ENCODE data around the gene IL5RA.

The IL5RA gene, protein sequence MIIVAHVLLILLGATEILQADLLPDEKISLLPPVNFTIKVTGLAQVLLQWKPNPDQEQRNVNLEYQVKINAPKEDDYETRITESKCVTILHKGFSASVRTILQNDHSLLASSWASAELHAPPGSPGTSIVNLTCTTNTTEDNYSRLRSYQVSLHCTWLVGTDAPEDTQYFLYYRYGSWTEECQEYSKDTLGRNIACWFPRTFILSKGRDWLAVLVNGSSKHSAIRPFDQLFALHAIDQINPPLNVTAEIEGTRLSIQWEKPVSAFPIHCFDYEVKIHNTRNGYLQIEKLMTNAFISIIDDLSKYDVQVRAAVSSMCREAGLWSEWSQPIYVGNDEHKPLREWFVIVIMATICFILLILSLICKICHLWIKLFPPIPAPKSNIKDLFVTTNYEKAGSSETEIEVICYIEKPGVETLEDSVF

DNA sequence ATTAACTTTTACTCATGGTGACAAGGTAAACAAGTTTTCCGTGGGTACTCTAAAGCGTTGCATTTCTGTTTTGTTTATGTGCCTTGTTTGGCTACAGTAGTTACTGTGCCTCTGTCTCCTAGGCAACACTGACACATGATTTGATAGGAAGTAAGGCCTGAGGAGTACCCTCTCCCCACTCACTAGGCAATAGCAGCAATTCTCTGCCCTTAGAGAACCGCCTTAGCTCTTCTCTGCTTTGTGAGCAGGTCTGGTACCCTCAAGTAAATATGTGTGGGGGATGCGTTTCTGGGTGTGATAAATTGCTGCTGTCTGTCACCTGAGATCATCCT is at the start of gene IL5RA:
IL5RA (minus strand) TSS at position 76 of the 332 bp plus-strand sequence. CDS start 5,390 bp downstream, outside the sequence.
- DNase-seq (ENCODE audit: low spot score), result no peak

DNA sequence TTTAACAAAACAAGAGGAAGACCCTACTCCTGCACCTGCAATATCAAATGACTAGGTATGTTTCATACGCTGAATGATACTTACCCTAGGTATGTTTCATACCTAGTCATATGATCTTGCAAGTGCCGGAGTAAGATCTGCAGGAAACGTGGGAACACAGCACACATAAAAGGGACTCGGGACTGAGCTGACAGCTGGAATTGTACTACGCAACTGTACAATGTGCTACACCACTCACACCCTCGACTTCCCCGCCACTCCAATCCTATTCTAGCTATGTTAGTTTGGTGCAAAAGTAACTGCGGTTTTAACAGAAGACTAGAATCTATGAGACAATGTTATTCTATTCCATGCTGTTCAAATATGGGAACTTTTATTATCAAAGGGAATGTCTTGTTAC is 47.3 kb upstream of the IL5RA start:
- DNase-seq (ENCODE audit: low spot score), result no peak

DNA sequence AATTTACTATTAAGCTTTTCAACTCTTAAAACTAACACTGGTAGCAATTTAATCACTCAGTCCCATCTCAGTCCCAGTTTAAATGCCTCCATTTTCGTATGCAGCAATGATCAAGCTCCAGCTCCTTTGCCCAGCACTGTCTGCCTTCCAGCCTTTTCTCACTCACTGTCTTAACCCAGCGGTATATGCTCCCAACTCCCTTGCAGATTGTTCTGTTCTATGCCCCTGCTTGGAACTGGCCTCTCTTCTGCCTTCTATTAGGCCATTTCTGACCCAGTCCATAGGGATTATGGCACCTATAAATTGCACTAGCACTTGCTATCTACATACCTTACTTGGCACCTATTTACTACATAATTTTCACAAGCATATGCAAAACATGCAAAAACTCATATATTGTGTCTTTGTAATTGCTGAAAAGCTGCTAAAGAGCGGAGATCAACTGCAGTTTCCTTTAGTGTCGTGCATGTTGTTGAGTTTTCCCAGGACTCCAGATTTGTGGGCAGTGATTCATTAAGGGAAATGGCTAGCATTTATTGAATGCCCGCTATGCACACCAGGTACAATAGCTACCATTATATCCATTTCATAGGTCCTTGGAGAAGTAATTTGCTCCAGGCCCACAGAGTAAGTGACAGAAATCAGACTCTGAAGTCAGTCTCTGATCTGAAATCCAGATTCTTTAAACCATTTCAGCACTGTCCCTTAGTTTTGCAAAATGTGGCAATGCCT is 44.9 kb upstream of the IL5RA start:
- DNase-seq (ENCODE audit: low spot score), result no peak

DNA sequence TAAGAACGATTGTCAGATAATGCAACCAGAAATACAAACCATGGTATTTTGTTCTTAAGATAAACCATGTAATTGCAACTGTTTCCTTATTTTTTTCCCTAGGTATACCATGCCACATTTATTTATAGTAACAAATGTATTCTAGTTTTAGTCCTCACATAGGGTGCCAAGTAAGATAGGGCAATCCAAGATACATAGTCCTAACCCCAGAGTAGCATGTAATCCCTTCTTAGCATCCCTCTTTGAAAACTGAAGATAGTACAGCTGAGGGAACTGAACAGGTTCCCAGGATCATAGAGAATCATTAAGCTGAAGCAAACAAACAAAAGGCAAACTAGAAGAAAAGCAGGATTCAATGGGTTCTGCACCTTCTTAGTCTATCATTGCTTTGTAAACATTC is 41.3 kb upstream of the IL5RA start:
- no peak for DNase-seq (ENCODE audit: low spot score)

DNA sequence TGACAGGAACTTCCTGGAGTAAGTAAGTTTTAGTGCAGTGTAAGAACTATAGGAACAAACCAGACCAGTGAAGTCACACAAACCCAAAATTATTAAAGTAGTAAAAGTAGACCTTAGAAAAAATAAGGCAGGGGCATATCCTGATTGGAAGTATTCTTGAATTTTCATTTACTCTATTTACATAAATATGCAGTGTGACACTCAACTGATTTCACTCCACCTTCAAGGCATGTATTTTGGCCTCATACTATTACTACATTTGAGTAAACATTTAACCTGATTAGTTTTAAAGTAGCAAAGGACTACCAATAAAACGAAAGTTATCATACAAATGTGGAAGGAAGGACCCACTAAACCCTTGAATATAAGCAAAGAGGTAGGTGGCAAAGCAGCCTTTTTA is 39.4 kb upstream of the IL5RA start:
- DNase-seq (ENCODE audit: low spot score), result no peak

DNA sequence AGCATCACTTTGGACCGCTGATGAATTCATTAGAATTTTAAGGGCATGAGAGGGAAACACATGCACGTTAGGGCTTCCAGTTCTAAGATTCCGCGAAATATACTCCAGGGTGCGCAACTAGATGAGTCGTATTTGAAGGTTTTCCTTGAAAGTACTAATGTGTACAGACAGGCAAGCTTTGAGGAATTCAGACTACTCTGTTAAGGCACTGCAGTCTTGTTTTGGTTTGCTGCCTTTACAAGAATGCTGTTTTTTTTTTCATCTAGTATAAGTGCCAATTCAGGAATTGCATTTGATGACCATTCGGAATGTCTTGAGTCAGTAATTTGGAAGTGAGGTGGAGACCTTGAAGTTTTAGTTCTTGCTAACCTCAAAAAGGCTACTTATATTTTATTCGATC is 35.7 kb upstream of the IL5RA start:
- DNase-seq (ENCODE audit: low spot score), result no peak

DNA sequence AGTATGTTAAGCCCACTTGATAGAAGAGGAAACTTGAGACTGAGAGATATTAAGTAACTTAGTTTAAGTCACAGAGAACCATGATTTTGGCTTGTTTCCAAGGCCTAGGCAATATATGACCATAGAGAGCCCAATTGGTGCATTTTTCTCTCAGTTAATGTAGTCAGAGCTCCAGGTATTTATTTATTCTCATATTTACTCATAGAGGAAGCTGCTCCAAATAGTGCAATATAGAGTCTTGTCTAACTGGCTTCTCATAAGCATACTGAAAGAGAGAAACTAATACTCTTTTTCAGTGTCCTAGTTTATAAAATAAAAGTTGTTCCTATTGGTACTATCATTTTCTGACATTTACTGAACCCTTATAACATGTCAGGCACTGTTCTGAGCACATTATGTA is 31.8 kb upstream of the IL5RA start:
- DNase-seq (ENCODE audit: low spot score), result no peak

DNA sequence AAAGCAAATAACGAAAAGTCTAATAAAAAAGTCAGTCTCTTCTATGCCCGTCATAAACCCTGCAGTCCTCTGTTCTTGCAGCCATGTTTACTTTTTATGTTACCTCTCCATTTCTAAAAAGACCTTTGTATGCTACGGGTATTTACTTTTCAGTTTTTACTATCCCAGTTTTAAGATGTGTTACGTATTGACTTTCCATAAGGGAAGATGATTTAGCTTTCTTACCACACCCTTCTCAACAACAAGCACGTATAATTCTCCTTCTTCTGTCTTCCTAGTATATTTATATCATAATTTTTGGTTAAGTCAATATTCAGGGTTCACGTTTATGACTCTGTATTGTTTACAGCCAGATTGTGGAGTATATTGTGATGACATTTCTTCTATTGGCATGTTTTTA is 27.4 kb upstream of the IL5RA start:
- DNase-seq (ENCODE audit: low spot score), result no peak

DNA sequence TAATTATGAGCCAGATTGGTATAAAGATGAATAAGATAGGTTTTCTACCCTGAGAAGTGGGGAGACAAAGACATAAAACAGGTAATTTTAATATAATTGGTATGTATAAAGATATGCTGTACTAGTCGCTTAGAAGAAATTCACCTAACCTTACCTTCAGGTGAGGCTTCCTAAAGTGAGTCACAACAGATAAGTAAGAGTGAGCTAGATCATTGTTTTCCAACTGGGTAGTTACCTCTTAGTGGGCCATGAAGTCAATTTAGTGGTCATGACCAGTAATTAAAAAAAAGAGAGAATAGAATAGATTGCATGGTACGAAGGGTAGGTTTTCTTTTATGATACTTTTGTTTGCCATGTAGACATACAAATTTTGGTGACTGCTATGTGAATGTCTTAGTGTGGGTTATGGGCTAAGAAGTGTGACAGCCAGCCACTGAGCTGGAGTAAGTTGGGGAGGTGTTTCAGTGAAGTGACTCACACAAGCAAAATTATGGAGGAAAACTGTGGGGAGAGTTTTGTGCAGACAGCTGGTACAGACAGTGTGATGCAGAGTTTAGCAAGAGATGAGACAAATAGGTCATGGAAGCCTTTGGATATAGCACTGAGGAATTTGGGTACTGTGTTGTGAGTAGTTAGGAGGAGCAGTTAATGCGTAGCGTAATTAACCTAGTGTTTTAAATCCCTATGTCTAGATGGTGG is 24.7 kb upstream of the IL5RA start:
- no peak for DNase-seq (ENCODE audit: low spot score)

DNA sequence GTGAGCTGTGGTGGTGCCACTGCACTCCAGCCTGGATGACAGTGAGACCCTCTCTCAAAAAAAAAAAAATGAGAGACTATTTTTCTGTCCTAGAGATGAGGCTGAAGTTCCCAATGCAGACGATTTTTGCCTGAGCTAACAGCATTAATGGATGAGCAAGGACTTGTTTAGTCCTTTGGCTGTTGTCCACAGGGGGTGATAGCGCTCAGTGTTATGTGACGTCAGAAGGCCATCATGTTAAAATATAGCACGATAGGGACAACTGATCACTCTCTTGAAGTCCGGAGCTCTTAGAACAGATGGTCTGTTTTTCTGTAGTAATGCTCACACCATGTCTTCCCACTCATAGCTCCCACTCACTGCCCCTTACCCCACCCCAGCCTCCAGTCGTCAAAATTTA is 23.3 kb upstream of the IL5RA start:
- no peak for DNase-seq (ENCODE audit: low spot score)

DNA sequence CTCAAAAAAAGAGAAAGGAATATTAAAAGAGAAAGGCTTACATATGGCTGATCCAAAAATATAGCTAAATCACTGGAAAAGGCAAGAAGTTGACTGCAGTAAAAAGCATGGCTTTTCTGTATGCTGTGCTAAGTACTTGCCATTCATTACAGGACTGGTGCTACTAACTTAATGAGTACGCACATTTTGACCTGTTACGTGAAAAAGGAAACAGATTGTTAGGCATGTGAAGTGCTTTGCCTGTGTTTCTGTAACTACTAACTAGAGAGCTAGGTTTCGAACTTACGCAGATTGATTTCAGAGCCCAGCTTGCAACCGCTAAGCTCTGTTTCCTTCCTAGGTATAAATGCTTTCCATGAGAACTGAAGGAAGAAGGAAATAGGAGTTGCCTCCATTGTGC is 19.4 kb upstream of the IL5RA start:
- no peak for DNase-seq (ENCODE audit: low spot score)

DNA sequence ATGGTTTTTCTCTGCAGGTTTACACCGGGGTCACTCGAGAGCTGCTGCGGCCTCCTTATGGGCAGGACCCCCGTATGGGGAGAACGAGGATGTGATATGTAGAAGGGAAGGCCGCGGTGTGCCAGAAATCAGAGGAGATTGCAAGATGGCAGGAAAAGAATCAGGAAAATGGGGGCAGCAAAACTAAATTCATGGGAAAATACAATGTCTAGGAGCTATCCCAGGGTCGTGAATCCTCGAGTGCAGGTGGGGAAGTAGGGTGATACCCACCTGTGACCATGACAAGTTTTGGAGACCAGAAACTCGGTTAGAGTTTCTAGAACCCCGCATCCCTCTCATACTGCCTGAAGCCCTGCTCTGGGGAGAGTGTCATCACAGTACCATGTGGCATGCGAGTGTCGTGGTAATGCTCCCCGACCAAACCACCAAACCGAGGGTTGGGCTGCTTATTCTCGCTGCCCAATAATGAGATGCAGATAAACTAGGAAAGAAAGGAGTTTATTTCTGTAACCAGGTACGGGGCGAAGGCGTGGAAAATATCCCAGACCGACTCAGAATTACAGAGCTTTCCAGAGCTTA is 17.3 kb upstream of the IL5RA start:
- DNase-seq (ENCODE audit: low spot score), result peak; percentile 4

DNA sequence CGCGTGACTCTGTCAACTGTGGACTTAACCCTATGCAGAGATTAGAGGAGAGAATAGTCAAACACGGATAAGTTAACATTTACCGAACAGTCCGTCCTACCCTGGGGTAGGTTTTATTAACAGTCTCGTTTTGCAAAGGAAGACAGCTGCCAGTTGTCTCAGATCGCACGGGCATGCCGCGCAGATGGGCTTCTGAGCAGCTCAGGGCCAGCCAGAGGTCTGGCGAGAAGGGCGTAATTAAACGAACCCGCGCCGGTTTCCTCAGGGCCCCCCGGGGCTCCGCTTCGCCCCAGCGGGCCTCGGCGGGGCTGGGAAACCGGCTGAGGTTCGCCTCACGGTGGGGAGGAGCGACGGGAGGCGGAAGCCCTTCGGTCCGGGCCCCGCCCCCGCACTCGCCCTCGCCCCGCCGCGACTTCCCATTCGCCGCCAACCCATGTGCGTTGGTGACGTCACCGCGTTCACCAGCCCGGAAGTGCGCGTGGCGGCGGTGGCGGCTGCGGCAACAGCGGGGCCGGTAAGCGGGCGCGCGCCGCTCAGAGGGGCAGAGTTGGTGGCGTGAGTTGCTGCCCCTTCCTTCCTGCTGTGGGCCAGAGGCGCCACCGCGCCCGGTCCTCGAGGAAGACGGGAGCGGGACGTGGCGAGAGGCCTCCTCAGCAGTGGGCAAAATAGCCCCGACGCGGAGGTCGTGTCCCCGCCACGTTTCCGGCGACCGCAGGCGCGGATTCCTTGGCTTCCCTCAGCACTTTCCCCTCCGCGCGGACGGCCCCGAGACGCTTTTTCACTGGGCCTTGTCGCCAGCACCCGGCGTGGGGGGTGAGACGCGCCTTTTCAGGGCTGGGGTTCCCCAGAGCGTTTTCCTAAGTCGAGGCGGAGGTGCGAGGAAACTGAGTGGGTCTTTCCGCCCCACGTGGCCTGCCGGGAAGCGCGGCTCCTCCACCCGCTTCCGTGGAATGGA is 16.6 kb upstream of the IL5RA start, which contains the start of gene TRNT1:
TRNT1 (plus strand) TSS at position 464 of the 955 bp plus-strand sequence. CDS start 2,101 bp downstream, outside the sequence.
- peak; percentile 90 for DNase-seq (ENCODE audit: low spot score)

DNA sequence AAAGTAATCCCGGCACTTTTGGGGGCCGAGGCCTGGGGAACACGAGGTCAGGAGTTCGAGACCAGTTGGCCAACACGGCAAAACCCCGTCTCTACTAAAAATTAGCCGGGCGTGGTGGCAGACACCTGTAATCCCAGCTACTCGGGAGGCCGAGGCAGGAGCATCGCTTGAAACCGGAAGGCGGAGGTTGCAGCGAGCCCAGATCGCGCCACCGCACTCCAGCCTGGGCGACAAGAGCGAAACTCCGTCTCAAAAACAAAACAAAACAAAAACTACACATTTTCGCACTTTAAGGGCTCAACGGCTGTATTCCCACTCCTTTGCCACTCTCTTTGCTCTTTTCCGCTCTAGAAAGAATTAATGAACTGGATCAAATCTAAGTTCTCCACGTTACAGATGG is 15.8 kb upstream of the IL5RA start:
- no peak for DNase-seq (ENCODE audit: low spot score)

DNA sequence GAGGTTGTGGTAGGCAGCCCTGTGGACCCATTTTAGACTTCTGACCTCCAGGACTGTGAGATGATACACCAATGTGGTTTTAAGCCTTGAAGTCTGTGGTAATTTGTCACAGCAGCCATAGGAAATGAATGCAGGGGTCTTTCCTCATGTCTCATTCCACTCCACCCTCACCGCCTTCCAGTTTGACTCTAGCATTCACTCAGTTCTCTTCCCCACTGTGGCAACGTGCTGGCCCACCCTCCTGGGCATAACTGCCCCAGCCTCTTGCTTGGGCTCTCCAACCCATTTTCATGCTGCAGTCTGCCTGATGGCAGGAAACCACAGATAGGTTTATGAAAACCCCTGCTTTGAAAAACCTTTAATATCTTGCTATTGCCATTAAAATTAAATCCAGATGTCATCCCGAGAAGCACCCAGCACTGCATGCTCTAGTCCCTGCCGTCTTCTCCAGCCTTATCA is 9.2 kb upstream of the IL5RA start:
- no peak for DNase-seq (ENCODE audit: low spot score)

DNA sequence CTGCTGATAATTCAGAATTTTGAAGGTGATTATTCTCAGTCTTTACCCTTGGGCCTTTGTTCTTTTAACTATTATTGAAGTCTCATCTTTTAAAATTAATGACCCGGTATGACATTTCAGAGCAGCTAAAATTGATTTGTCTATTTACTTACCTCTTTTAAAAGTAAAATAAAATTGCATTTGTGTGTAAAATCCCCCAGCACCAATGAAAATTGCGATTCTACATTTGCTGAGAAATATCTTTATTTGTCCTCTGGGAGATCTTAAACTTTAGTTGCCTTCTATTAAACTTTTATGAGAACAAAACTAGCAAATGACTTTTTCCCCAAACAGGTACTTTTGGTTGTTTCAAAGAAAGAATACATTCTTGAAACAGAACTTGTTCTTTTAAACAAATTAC is 7.5 kb upstream of the IL5RA start:
- DNase-seq (ENCODE audit: low spot score), result no peak

DNA sequence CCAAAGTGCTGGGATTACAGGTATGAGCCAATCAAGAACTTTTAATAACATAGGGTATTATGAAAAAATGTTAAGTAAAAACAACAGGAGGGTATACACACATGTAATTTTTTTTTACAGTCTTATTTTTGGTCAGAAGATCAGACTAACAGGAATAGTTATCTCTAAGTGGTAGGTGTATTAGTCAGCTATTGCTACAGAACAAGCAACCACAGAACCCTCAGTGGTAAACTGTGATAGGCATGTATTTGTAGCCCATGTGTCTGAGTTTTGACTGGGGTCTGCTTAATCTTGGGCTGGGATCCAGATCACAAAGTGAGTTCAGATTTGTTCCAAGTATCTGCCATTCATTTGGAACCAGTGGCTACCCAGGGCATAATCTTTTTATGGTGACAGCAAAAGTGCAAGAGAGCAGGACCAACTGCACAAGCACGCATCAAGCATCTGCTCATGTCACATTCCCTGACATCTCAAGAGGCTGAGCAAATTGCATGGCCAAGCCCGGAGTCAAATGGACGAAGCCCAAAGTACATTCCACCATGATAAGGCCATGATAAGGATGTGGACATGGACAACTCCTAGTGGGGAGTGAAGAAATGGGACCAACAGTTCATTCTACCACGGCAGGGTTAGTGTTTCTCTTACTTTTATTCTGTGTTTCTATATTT is 3.0 kb upstream of the IL5RA start:
- DNase-seq (ENCODE audit: low spot score), result no peak

DNA sequence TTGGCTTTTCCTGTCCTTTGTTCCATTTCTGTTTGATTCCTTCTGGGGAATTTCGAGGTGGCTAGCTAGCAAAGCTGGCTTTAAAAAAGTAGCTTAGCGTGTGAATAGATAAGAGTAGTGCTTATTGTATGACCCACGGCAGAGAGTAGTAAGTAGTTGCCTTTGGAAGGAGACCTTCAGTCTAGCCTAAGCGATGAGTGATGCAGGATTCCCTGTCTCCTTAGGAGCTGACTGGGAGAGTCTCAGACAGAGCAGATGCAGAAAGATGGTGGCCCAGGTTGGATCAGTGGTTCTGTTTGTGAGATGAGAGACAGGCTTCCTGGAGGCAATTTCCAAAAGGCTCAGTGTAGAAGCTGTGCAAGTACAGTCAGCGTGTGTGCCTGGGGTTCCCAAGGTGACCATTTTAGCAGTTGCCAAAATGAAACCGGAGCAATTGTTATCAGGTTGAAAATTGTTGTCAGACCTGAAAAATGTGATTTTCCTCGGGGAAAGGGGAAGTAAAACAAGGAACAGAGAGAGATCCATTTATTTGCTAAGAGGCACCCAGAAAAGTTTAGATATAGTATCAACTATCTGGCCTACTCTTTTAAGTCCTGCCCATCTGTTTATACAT is 681 bp upstream of the IL5RA start:
- no peak for DNase-seq (ENCODE audit: low spot score)

DNA sequence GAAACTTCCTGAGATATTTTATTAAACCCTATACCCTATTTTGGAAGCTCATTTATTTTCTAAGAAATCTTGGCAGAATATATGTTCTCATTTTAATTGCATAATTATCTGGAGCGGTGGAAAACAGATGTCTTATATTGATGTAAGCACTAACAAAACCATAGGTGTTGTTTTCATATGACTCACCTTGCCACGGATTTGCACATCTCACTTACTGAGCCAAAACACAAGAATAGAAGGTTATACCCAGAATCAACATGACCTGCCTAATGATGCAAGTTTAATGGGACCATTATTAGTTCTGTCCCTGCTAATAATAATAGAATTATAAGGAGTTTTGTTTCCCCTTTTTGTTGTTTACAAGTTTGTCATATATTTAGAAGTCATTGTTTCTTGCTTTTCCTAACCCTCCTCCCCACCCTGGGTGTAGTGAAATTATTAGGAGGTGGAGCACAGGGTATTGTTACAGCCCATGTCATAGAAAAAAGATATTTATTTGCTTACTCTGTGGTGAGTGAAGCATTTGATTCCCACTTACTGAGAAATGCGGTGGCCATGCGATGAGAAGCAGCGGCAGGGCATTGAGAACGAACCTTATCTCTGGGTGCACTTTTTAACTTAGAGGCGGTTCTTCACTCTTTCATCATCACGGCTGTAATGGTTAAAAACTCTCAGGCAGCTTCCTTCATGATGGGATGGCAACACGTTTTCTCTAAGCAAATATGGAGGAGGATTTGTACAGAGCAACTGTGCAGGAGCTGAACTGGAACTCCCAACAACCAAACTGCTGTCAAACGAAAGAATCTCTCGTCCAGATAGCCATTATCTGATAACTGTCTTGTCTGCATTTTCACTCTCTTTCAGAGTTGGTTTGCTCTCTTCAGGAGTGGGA is 521 bp downstream of the IL5RA start:
- DNase-seq (ENCODE audit: low spot score), result no peak

Data from kidney capillary endothelial cell (primary cell).